ENCODE measurements around the gene IGFBP4.

Gene IGFBP4

DNA sequence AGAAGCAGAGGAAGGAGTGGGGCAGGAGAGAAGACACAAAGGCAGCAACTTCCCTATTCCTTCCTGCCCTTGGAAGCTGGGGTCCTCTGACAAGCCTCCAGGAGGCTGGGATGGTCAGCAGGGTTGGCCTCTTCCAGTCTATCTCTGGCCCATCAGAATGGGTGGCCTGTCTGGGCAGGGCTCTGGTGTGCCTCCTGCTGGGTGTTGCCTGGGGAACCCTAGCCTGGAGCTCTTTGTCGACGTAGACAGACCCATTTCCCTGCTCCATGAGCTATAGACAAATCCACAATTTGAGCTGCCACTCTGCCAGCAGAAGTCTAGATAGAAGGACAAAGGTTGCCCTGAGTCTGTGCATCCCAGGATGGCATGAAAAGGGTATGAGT, 11.4 kb downstream of the IGFBP4 start:
- no peak for DNase-seq (ENCODE audit: low read depth in 2 of 2, low spot score in 1 of 2)

DNA sequence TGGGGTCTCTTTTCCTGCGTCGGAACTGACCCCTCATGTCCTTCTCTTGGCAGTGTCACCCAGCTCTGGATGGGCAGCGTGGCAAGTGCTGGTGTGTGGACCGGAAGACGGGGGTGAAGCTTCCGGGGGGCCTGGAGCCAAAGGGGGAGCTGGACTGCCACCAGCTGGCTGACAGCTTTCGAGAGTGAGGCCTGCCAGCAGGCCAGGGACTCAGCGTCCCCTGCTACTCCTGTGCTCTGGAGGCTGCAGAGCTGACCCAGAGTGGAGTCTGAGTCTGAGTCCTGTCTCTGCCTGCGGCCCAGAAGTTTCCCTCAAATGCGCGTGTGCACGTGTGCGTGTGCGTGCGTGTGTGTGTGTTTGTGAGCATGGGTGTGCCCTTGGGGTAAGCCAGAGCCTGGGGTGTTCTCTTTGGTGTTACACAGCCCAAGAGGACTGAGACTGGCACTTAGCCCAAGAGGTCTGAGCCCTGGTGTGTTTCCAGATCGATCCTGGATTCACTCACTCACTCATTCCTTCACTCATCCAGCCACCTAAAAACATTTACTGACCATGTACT, 13.2 kb downstream of the IGFBP4 start:
- no peak for DNase-seq (ENCODE audit: low read depth in 2 of 2, low spot score in 1 of 2)

DNA sequence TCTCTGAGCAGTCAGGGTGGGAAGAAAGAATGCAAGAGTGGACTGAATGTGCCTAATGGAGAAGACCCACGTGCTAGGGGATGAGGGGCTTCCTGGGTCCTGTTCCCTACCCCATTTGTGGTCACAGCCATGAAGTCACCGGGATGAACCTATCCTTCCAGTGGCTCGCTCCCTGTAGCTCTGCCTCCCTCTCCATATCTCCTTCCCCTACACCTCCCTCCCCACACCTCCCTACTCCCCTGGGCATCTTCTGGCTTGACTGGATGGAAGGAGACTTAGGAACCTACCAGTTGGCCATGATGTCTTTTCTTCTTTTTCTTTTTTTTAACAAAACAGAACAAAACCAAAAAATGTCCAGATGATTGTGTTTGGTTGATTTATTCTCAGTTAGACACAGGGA, 14.1 kb downstream of the IGFBP4 start:
- no peak for DNase-seq (ENCODE audit: low read depth in 2 of 2, low spot score in 1 of 2)

DNA sequence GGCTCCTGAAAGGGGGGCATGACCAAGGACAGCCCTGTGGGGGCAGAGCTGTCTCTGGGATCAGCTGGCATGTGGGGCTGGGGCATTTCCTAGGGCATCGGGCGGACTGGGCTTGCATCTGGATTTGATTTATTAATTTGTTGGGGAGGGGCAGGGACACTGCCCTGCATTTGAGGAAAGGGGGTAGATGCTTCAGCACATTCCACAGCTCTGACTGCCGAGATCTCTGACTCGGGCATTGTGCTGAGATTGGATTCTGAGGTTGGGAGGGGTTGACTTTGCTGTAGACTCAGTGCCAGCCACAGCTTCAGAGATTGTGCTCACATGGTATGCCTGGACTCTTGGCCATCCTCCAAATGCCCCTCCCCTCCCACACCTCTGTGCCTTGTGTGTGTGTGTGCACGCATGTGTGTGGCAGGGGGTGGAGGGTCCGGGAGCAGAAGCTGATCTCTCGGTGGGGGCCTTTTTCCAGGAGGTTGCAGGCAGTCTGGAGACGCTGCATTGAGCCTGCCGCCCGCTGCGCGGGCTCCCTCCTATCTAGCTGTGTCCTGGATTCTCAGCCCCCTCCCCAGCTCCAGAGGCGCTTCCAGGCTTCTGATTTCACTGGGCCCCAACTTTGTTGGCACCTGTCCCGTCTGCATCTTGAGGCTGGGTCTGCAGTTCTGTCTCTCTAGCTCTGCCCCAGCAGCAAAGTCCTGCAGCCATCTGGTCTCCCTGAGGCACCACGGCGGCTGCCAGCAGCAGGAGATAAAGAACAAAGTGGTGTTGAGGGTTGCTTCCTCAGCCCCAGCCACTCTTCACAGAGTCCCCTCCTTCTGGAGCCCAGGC, 14.9 kb downstream of the IGFBP4 start:
- no peak for DNase-seq (ENCODE audit: low read depth in 2 of 2, low spot score in 1 of 2)

DNA sequence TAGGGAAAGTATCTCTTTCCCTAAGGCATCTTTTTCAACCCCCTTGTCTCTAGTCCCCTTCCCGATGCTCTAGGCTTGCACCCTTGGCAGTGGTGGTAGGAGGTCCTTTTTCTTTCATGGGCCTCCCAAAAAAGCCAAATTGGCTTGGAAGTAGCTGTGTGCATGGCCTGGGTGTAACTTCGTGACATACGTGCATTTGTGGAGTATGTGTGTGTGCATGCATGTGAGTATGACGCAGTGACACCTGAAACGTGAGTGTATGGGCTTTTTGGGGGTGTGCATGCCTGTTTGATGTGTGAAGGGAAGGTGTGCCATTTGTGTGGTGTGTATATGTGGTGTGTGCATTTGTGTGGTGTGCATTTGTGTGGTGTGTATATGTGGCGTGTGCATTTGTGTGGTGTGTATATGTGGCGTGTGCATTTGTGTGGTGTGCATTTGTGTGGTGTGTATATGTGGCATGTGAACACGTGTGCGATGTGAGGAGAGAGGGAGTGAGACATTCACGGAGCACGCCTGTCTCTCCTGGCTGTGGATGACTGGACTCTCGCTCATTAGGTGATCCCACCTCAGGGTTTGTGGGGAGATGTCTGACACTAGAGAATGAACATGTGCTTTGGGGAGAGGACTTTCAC, 15.7 kb downstream of the IGFBP4 start:
- no peak for DNase-seq (ENCODE audit: low read depth in 2 of 2, low spot score in 1 of 2)

DNA sequence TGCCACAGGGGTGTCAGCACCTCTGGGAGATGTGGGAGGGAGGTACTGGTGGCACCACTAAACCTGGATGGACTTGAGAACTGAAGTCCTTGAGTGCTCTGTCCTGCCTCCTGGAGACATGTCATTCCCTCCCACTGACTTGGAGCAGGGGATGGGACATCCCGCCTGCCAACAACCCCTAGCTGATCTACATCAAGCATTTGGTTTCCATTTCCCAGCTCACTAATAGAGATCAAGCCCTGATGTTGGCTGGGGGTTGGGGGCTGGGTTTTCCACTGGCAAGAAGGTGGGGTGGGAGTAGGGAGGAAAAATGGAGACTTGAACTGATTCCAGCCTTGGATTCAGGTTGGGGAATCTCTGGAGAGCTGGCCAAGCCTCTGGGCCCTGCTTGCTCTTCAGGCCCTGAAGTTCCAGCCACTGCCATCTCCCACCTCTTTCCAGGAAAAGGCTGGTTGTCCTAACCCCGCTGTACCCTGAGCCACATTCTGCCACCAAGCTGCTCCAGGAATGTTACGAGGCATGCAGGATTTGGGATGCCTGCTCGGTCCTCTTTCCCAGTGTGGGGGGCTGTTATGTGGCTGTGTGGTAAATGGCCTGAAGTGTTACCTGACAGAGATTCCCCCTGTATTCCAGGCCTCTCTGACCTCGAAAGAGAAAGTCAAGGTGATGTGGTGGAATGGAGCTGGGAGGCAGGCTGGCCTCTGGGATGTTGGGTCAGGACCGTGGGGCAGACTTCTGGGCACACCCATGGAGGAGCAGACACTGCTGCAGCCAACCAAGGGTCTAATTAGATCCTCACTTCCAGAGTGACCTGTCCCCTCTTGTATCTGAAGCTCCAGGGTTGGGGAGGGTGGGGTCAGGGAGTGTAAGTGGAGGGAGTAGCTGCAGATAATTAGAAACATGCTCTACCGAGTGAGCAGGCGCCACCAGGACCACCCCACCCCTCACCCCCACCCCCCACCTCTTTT, 16.7 kb downstream of the IGFBP4 start:
- DNase-seq (ENCODE audit: low read depth in 2 of 2, low spot score in 1 of 2) = no peak

DNA sequence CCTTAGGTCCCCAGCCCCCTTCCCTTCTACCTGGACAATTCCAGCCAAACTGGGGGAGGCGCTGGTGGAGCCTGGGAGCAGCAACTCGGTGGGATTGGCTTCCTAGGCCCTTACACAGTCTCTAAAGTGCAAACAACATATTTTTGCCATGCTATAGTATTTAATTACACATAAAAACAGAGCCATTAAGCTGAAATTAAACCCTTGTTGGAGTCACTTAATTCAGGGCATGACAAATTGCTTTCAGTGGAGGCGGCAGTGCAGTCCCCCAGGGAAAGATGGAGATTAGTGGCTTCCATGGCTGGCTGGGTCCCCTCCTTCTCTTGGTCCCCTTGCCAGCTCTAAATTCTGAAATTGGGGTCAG, 17.3 kb downstream of the IGFBP4 start:
- DNase-seq (ENCODE audit: low read depth in 2 of 2, low spot score in 1 of 2) = no peak

DNA sequence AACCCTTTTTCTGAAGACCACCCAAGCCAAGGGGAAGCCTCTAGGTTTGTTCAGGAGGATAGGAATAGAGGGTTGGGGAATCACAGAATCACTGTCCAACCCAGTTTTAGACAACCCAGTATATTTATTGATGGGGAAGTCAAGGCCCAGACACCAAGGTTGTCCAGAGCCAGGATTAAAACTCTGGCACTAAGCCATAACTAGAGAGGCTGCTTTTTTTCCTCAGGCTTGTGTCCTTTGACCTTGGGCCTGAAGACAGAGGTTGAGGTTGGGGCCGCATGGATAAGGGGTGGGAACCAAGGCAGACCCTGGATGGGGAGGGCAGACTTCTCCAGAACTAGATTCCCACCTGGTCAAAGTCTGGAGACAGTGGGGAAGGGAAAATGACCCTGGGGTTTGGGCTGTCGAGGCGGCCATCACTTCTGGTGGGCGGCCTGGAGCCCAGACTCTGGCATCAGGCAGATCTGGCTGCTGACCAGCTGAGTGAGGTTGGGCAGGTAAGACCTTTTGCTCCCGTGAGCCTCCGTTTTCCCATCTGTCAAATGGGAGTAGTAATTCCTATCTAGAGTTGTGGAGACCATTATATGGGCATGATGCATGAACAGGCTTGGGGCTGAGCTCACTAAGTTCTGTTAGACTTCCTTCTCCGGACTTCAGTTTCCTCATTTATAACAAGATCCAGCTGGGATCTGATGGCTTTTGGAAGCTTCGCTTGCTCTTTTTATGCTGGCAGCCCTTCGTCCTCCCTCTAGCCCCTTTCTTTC, 17.9 kb downstream of the IGFBP4 start:
- no peak for DNase-seq (ENCODE audit: low read depth in 2 of 2, low spot score in 1 of 2)

DNA sequence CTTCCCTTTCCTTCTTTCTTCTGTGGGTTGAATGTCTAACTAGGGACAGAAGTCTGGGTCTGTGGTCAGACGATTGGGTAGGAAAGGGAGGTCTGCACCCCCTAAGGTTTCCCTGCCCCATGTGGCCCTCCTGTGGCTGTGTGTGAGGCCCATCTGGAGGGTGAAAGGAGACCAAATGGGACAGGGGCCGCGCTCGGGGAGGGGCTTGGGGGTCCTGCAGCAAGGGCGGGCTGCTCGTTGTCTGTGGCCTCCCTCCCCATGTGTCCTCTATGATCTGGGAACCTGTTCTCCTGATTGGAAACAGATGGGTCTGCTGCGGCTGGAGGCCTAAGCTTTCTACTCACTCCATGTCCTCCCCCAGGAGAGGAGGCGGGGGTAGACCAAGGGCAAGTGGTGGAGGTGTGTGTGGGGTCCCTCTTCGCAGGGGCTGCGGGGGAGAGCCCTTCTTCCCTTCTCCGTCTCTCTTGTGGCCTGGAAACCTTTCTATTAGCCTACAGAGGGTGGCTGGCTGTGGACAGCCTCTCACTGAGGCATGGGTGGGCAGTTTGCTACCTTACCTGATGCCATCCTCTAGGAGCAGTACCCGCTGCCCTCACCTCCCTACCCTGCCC, 18.6 kb downstream of the IGFBP4 start:
- no peak for DNase-seq (ENCODE audit: low read depth in 2 of 2, low spot score in 1 of 2)

DNA sequence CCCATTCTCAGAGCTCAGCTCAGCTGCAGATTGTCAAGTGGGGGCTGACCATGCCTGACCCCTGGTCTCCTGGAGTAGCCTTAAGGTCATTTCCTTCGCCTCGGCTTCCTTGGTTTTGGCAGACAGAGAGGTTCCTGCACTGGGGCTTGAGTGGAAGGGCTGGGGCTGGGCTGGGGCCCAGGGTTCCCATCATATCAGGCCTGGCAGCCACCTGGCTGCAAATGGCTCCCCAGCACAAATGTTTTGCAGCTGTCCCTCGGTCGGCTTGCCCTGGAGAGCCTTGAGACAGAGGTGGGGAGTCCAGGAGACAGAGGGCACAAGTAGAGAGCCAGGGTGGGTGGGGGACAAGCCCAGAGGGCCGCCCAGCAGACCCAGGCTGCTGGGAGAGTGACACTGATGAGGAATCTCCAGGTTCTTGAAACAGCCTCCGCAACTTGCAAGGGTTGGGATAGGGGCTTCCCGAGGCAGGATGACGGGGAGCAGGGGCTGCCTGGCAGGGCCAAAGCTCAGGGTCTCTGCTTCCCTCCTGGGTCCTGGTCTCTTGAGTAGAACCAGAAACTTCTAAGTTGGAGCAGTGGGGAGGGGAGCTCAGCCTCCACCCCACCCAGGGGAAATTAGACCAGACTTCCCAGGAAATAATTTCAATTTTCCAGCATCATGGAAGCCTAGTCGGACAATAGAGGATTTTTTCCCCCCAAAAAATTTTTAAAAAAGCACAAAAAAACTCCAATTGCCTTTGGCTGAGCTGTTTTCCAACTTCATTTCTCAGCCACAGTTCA, 19.3 kb downstream of the IGFBP4 start:
- no peak for DNase-seq (ENCODE audit: low read depth in 2 of 2, low spot score in 1 of 2)

DNA sequence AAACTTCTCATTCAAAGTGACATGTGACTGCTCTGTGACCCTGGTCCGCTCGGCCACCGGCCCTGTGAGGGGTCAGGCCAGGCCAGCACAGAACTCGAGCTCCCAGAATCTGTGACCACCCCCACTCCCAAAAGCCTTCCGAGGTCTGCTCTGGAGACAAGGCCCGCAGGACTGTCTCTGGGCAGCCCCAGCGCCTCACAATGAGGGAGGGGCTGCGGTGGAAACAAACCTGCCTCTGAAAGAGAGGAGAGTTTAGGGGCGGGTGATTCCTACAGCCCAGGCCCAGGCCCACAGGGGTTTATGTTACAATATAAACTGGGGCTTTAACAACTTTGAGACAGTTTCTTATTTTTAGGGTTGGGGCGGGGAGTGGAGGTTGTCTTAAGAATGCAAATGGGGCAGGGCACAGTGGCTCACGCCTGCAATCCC, 19.9 kb downstream of the IGFBP4 start:
- no peak for DNase-seq (ENCODE audit: low read depth in 2 of 2, low spot score in 1 of 2)

DNA sequence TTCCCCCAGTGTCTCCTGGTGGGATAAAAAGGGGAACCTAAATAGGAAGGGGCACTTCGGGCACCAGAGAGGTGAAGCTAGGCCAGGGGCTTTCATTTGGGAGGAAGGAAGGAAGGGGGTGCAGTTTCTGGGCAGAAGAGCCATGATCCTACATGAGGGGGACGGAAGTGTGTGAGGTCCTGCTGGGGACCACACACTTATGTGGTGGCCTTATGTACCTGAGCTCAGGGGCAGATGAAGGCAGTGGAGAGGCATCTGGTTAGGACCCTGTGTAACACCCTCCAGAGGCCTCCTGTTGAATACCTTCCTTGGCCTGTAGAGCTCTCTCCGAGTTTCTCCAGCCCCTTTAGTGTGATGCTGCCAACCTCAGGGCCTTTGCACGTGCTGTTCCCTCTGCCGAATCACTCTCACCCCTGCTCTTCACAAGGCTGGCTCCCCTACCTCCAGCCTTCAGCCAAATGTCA, 21.2 kb downstream of the IGFBP4 start:
- no peak for DNase-seq (ENCODE audit: low read depth in 2 of 2, low spot score in 1 of 2)

DNA sequence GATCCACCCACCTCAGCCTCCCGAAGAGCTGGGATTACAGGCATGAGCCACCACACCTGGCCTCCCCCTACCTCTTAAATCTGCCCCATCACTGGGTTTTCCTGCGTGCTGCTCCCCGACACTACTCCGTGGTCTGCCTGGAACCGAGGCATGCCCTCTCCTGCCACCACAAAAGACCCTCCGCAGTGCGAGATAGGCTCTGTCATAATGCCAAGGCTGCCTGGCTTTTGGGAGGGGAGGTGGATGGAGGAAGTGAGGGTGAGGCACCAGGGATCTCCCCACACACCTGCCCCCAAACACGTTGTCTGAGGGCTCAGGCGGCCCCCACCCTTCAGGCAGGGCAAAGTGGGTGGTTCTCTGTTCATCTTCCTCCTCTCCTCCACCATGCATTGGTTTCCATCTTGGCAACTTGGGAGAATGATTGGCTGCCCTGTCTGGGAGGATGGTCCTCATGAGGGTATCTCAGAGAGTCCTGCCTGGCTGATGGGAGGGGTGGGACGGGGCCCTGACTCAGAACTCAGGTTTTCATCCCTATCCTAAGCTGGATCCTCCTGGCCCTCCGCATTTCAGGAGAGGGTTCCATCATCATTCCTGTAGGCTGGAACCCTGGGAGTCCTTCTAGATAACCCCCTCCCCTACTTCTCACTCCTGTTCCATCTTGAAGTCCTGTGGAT, 23.2 kb downstream of the IGFBP4 start:
- no peak for DNase-seq (ENCODE audit: low read depth in 2 of 2, low spot score in 1 of 2)

DNA sequence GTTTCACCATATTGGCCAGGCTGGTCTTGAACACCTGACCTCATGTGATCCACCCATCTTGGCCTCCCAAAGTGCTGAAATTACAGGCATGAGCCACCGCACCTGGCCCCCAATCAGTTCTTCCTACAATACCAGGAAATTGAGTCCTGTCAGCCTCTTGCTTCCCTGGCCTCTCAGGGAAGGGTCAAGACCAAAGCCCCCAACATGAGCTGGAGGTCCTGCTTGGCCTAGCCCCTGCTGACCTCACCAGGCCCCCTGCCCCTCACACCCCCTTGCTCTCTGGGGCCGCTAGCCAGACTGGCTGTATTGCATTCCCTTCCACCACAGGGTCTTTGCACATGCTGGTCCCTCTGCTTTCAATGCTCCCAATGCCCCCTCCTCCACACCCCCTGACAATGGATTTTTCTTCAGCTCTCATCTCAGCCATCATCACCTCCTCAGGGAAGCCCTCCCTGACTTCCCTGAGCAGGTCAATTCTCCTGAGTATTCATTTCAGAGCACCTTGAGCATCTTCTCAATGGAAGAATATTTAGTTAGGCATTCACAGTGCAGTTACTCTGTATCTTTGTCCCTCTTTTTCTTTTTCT, 24.1 kb downstream of the IGFBP4 start:
- no peak for DNase-seq (ENCODE audit: low read depth in 2 of 2, low spot score in 1 of 2)

DNA sequence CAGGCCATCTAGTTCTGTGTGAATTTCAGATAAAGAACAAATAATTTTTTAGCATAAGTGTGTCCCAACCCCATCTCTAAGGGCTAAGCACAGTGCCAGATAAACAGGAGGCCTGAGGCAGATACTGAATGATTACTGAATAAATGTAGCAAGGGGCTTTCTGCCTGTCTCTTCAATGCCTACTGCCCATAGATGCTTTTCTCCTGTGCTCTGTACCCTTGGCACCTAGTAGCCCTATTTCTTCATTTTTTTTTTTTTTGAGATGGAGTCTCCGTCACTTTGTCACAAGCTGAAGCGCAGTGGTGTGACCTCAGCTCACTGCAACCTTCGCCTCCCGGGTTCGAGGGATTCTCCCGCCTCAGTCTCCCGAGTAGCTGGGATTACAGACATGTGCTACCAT, 25.3 kb downstream of the IGFBP4 start:
- DNase-seq (ENCODE audit: low read depth in 2 of 2, low spot score in 1 of 2) = no peak

DNA sequence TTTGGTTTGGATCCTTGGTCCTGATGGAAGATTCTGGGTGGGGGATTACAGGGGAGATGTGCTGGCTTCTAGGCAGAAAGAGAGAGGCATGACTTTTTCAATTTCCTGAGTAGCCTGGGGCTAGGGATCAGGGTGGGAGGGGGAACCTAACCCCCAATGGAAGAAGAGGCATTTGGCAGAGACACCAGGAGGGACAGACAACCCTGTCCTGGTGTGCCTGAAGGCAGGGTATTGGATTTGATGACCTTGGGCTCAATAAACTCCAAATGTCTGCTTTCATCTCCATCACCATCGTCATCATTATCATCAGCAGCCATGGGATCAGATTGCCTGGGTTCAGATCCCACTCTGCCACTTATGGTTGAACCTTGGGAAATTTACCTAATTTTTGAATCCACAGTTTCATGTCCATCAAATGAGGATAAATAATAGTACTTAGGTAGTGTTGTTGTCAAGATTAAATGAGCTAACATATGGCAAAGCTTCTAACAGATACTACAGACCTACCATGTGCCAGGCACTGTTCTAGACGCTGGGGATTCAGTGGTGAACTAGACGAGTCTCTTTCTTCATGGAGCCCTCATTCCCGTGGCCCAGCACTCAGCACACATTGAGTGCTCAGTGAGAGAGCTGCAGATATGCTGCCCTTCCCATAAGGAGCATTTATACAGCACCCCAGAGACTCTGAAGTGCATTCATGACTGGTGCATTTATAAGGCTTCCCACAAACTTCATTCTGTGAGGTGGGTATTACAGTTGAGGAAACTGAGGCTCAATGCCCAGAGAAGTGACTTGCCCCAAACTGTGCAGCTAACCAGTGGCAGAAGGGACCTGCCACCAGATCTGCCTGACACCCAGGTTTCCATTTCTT, 26.8 kb downstream of the IGFBP4 start:
- DNase-seq (ENCODE audit: low read depth in 2 of 2, low spot score in 1 of 2) = no peak
